ENCODE results near the gene ATAT1.

Gene ATAT1

GRCh38 chr6:30618270-30618797 lies 8.3 kb upstream of the ATAT1 start:
- DNase-seq (ENCODE audit: low spot score), result no peak

DNA sequence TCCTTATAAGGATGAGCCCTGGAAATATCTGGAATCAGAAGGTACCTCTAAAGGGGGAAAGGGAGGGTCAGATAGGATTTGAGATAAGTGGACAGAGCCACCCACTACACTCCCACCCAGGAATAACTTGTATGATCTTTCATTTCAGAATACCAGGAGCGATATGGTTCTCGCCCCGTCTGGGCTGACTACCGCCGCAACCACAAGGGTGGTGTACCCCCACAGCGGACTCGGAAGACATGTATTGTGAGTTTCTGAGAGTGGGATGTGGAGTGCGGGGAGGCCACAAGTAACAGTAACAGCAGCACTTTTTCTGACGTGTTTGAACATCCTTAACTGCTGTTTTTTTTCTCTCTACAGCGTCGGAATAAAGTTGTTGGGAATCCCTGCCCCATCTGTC lies 7.1 kb upstream of the ATAT1 start:
- no peak for DNase-seq (ENCODE audit: low spot score)
- TF ChIP-seq, protein P1, sequence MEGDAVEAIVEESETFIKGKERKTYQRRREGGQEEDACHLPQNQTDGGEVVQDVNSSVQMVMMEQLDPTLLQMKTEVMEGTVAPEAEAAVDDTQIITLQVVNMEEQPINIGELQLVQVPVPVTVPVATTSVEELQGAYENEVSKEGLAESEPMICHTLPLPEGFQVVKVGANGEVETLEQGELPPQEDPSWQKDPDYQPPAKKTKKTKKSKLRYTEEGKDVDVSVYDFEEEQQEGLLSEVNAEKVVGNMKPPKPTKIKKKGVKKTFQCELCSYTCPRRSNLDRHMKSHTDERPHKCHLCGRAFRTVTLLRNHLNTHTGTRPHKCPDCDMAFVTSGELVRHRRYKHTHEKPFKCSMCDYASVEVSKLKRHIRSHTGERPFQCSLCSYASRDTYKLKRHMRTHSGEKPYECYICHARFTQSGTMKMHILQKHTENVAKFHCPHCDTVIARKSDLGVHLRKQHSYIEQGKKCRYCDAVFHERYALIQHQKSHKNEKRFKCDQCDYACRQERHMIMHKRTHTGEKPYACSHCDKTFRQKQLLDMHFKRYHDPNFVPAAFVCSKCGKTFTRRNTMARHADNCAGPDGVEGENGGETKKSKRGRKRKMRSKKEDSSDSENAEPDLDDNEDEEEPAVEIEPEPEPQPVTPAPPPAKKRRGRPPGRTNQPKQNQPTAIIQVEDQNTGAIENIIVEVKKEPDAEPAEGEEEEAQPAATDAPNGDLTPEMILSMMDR (IDR thresholded peaks at IDR 0.05; ENCODE audit: extremely low read depth, missing control alignments), result no peak

More at GRCh38 chr6:30618270-30618797, 8.3 kb upstream of the ATAT1 start:
- TF ChIP-seq, protein P1 (IDR thresholded peaks at IDR 0.05; ENCODE audit: extremely low read depth, missing control alignments), result no peak

- DNase-seq (ENCODE audit: low spot score), result no peak
- TF ChIP-seq, protein P1 (IDR thresholded peaks at IDR 0.05; ENCODE audit: extremely low read depth, missing control alignments), result no peak
Observed at GRCh38 chr6:30625511-30625910, 1.2 kb upstream of the ATAT1 start.

GRCh38 chr6:30635834-30636233 lies 9.2 kb downstream of the ATAT1 start:
- TF ChIP-seq, protein P1 (IDR thresholded peaks at IDR 0.05; ENCODE audit: extremely low read depth, missing control alignments), result no peak
- no peak for DNase-seq (ENCODE audit: low spot score)

DNA sequence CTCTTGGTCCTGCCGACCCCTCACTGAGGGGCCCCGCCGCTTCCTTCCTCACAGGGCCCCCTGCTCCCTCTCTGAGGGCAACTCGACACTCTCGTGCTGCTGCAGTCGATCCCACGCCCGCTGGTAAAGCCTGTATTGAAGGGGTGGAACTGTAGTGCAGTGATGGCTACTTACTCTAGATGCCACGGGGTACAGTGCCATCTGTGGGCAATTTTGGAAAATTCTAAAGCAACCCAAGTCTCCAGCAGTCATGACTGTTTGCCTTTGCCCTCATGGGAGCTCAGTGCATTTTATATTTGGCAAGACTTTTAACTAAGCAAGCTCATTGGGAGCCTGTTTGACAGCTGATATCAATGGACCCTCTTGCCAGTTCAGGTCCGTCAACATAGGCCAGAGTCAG lies 13.8 kb downstream of the ATAT1 start:
- no peak for DNase-seq (ENCODE audit: low spot score)
- TF ChIP-seq, protein P1 (IDR thresholded peaks at IDR 0.05; ENCODE audit: extremely low read depth, missing control alignments), result no peak

DNA sequence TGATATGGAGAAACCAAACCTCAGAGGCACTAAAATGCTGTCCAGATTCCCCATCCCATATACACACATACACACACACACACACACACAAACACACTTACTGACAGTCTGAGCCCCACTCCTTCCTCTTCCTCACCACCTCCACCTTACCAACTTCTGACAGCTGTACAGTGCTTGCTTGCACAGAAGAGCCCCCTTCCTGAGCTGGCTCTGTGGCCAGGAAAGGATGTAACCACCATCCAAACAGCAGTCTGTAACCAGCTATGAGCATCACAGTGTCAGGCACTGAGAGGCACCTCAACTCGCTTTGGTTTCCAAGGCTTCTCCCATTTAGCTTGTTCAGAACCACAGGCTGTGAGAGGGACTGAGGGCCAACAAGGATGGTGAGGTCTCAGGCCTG lies 14.4 kb downstream of the ATAT1 start:
- no peak for DNase-seq (ENCODE audit: low spot score)
- TF ChIP-seq, protein P1 (IDR thresholded peaks at IDR 0.05; ENCODE audit: extremely low read depth, missing control alignments), result no peak

DNA sequence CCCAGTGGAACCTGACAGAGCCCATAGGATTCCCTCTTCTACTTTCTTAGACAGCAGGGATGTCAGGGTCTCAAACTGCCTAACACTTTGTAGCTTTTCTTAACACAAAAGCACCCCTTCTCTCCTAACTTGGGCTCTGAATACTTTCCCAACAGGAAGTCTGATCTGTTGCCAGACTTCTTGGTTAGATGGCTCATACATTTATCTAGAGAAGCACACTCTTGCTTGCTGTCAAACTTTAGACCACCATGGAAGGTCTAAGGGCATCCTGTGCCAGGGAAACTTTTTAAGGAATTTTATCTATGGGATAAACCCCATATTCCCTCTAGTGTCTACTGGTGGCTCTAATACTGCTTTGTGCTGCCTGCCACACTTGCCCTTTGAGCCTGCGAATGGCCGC lies 17.0 kb downstream of the ATAT1 start:
- no peak for DNase-seq (ENCODE audit: low spot score)
- TF ChIP-seq, protein P1 (IDR thresholded peaks at IDR 0.05; ENCODE audit: extremely low read depth, missing control alignments), result no peak

Measured in GM20000 (cell line).